Lung (tissue), 12 donors: Measurements from ENCODE around the gene AGPAT3. TPM values are rescaled to one million over a fixed set of nuclear protein-coding genes. Genes with fewer than 3 reads are reported as not detected.

Source experiments
- ATAC-seq: fragments of 200-7000 bp; cut with Tn5 transposase; one replicate; pipeline ENCODE4 v1.9.1; 2020; ENCODE audit warnings: moderate number of reproducible peaks; ENCODE audit not compliant: insufficient read depth, low FRiP score
- DNase-seq, 3 donors: peaks; one replicate each; pipeline ENCODE4 v3.0.0-alpha.2; 2013 to 2017
- H3K27ac ChIP-seq, 2 donors: one replicate each; pipeline ENCODE4 v1.5.1; 2013; ENCODE audit warnings: mild to moderate bottlenecking in 2 of 2, moderate library complexity in 2 of 2, control low read depth in 1 of 2, inconsistent platforms in 1 of 2, low read depth in 1 of 2, low read length in 1 of 2
- H3K27me3 ChIP-seq, 3 donors: one replicate each; pipeline ENCODE4 v1.5.1; 2013; ENCODE audit warnings: low read length in 2 of 3; ENCODE audit not compliant: control insufficient read depth in 3 of 3, insufficient read depth in 3 of 3
- H3K36me3 ChIP-seq, 4 donors: one replicate each; pipeline ENCODE4 v1.5.1; 2013; ENCODE audit warnings: low read length in 4 of 4, mild to moderate bottlenecking in 1 of 4, moderate library complexity in 1 of 4; ENCODE audit not compliant: control insufficient read depth in 4 of 4, insufficient read depth in 4 of 4
- H3K4me1 ChIP-seq, 5 donors: one replicate each; pipeline ENCODE4 v1.5.1; 2013; ENCODE audit warnings: low read length in 5 of 5, mild to moderate bottlenecking in 2 of 5, moderate library complexity in 1 of 5; ENCODE audit not compliant: control insufficient read depth in 5 of 5, insufficient read depth in 5 of 5
- H3K4me3 ChIP-seq: one replicate; pipeline ENCODE4 v1.5.1; 2013; ENCODE audit warnings: mild to moderate bottlenecking, control low read depth, moderate library complexity
- H3K9ac ChIP-seq, 2 donors: one replicate each; pipeline ENCODE4 v1.5.1; 2013; ENCODE audit warnings: low read length in 2 of 2, control low read depth in 1 of 2; ENCODE audit not compliant: insufficient read depth in 1 of 2
- H3K9me3 ChIP-seq, 4 donors: one replicate each; pipeline ENCODE4 v1.5.1; 2013; ENCODE audit warnings: low read length in 3 of 4, mild to moderate bottlenecking in 1 of 4, moderate library complexity in 1 of 4; ENCODE audit not compliant: control insufficient read depth in 4 of 4, insufficient read depth in 3 of 4
- WGBS, 2 donors: extraction: QIAGEN DNeasy Blood & Tissue Kit; methylation state at CpG; one replicate each; pipeline ENCODE4 v1.1.7; 2013; 5-methylcytosine and 5-hydroxymethylcytosine counted together
- polyA plus RNA-seq, 2 donors: library from polyadenylated mRNA; stranded (reverse); fragments of 200-250 nt; gene quantifications; one replicate each; pipeline ENCODE4 v1.2.1, GENCODE V29; 2013
- total RNA-seq, 2 donors: library from RNA; depleted of rRNA in 1 of 2; stranded (reverse); fragments of >200 nt in 1 of 2; gene quantifications; one replicate each; pipeline ENCODE4 v1.2.1, GENCODE V29; 2014 to 2021
- TF ChIP-seq, protein P1 (sequence below): IDR thresholded peaks from 2 replicates; pipeline ENCODE4 v1.5.1; 2012; ENCODE audit warnings: mild to moderate bottlenecking; ENCODE audit errors: control extremely low read depth, extremely low read depth
- donor health status: control.
- donor health status: control.
- donor health status: Bipolar disorder and iron deficiency.
- donor health status: healthy.
- donor health status: DM: yes; HTN: yes; CAD: no.

Gene AGPAT3
- total and polyA plus RNA-seq, 4 donors = 29.4 to 120 (median 43.9) TPM

DNA sequence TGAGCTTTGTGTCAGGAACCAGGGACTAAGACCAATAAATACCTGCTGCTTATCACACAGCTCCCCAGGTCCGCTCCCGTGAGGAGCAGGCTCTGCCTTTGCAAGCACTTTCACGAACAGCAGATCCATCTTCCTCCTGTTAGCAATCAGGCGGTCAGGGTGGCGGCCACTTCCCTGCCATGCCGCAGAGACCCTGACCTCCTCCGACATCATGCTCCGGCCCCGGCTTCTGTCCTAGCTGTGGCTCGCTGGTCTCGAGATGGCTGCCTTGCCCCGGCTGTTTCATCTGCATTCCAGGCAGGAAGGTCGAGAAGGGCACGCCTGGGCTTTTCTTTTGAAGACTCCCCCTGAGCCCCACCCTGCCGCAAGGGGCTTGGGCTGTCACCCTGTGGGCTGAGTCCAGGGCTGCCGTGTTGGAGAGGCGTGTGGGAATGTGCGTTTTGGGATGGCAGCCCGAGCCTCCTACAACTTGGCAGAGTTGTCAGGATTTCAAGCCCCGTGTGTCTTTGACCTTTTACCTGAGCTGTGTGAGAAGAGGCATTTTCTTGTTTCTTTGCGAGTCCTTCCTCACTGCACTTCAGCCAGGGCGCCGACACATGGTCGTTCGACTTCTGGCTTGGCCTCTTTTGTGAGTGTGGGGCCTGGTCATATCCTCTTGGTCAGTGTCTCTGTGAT is 59.5 kb downstream of the AGPAT3 start:
- ATAC-seq = no peak
- no peak for DNase-seq
- 89 to 91% methylated on average over 25 of the region's 25 CpGs for WGBS, 2 donors
- TF ChIP-seq, protein P1, sequence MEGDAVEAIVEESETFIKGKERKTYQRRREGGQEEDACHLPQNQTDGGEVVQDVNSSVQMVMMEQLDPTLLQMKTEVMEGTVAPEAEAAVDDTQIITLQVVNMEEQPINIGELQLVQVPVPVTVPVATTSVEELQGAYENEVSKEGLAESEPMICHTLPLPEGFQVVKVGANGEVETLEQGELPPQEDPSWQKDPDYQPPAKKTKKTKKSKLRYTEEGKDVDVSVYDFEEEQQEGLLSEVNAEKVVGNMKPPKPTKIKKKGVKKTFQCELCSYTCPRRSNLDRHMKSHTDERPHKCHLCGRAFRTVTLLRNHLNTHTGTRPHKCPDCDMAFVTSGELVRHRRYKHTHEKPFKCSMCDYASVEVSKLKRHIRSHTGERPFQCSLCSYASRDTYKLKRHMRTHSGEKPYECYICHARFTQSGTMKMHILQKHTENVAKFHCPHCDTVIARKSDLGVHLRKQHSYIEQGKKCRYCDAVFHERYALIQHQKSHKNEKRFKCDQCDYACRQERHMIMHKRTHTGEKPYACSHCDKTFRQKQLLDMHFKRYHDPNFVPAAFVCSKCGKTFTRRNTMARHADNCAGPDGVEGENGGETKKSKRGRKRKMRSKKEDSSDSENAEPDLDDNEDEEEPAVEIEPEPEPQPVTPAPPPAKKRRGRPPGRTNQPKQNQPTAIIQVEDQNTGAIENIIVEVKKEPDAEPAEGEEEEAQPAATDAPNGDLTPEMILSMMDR = no peak
- Histone ChIP-seq H3K27me3 (no peaks in the 10 kb centered on the region), H3K4me3 (no peak overlapping the region), H3K9me3 (no peaks in the 10 kb centered on the region), H3K9ac (no peak overlapping the region), H3K36me3 (peaks cover 0 to 18% (median 1%) of the 10 kb centered on the region in 4 donors), H3K27ac (no peak overlapping the region), H3K4me1 (peaks cover 0 to 26% (median 13%) of the 10 kb centered on the region in 5 donors)

DNA sequence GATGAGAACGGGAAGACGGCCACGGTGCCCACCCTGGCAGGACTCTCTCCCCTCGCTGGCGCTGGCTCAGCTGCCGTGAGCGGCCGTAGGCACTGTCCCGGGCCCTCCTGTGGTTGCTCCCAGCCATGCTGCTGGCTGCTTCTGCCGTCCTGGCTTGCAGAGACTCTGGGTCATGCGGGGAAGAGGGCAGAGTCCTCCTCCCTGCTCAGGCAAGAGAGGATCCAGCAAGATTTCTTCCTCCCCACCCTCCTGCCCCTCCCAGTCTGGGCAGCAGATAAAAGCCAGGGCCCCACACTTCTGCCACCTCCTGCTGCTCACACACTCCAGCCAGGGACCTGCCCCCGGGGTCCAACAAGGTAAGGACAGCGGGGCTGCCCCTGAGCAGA is 60.1 kb downstream of the AGPAT3 start:
- ATAC-seq = no peak
- H3K27me3 ChIP-seq = no peaks in the 10 kb centered on the region
- no peak overlapping the region for H3K27ac ChIP-seq
- H3K36me3 ChIP-seq = peaks cover 0 to 20% (median 1%) of the 10 kb centered on the region in 4 donors
- H3K9ac ChIP-seq = no peak overlapping the region
- no peak for DNase-seq
- H3K4me1 ChIP-seq = peaks cover 0 to 25% (median 13%) of the 10 kb centered on the region in 5 donors
- TF ChIP-seq, protein P1 = no peak
- no peak overlapping the region for H3K4me3 ChIP-seq
- 74 to 80% methylated on average over 13 of the region's 13 CpGs for WGBS, 2 donors
- no peaks in the 10 kb centered on the region for H3K9me3 ChIP-seq

DNA sequence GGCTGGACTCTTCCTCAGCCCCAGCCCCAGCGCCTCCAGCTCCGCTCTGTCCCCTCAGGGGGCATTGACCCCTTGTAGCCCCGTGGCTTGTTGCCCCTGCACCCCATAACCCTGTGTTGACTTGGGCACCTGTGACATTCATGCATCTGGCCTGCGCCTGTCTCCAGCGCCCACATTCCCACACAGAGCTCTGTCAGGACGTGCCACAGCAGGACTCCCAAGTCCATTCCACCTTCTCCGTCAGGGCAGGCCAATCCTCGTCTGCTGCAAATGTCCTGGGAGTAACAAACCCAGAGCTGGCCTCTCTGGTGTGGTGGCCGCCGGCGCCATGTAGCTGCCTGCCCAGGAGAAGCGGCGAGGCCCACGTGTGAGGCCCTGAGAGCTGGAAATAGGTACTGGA is 60.6 kb downstream of the AGPAT3 start:
- Histone ChIP-seq H3K9ac (no peak overlapping the region), H3K27me3 (no peaks in the 10 kb centered on the region), H3K9me3 (no peaks in the 10 kb centered on the region), H3K4me3 (no peak overlapping the region), H3K36me3 (peaks cover 0 to 21% (median 1%) of the 10 kb centered on the region in 4 donors), H3K4me1 (peaks cover 0 to 25% (median 13%) of the 10 kb centered on the region in 5 donors), H3K27ac (no peak overlapping the region)
- TF ChIP-seq, protein P1 = no peak
- DNase-seq (no peak), ATAC-seq (no peak)
- 94 to 95% methylated on average over 14 of the region's 14 CpGs for WGBS, 2 donors
